Cardiac fibroblast (primary cell): ENCODE data around the gene BTBD16.
A peak's percentile ranks its signal among the peaks of the same experiment; 100 is the strongest.

Experiments used
- DNase-seq, 2 donors: peaks; one replicate each; pipeline versions ENCODE4 v3.0.0 to v3.0.0-alpha.2; 2010; ENCODE audit warnings: low read depth in 2 of 2
- H3K4me3 ChIP-seq, 2 donors: replicated peaks in 1 of 2; 1 replicate in 1 of 2; 2 replicates in 1 of 2; pipeline ENCODE4 v1.5.1; 2011; ENCODE audit warnings: low read depth in 2 of 2, low read length in 2 of 2, mild to moderate bottlenecking in 2 of 2, moderate library complexity in 1 of 2
- TF ChIP-seq, protein P1 (sequence below): IDR thresholded peaks from one replicate; pipeline ENCODE4 v1.5.1; 2011; ENCODE audit warnings: low read depth, mild to moderate bottlenecking, low read length, inconsistent platforms

The BTBD16 gene

DNA sequence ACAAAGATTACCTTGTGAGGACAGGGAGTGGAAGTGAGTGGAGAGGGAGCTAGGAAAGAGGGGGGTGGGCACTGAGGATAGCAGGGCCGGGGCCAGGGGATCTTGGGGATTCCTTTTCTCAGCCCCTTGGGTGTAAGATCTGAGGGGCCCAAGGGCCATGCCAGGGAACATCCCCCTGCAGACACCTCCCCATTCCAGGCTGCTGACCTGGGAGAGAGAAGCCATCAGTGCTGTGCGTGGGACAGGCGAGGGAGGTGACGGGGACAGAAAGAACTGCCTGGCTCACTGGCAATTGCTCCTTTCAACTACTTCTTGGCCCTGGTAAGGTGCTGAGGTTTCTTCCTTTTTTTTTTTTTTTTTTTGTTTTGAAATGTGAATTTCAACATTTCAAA is 12.0 kb upstream of the BTBD16 start:
- no peak overlapping the region for H3K4me3 ChIP-seq
- no peak for DNase-seq
- TF ChIP-seq, protein P1, sequence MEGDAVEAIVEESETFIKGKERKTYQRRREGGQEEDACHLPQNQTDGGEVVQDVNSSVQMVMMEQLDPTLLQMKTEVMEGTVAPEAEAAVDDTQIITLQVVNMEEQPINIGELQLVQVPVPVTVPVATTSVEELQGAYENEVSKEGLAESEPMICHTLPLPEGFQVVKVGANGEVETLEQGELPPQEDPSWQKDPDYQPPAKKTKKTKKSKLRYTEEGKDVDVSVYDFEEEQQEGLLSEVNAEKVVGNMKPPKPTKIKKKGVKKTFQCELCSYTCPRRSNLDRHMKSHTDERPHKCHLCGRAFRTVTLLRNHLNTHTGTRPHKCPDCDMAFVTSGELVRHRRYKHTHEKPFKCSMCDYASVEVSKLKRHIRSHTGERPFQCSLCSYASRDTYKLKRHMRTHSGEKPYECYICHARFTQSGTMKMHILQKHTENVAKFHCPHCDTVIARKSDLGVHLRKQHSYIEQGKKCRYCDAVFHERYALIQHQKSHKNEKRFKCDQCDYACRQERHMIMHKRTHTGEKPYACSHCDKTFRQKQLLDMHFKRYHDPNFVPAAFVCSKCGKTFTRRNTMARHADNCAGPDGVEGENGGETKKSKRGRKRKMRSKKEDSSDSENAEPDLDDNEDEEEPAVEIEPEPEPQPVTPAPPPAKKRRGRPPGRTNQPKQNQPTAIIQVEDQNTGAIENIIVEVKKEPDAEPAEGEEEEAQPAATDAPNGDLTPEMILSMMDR: no peak

DNA sequence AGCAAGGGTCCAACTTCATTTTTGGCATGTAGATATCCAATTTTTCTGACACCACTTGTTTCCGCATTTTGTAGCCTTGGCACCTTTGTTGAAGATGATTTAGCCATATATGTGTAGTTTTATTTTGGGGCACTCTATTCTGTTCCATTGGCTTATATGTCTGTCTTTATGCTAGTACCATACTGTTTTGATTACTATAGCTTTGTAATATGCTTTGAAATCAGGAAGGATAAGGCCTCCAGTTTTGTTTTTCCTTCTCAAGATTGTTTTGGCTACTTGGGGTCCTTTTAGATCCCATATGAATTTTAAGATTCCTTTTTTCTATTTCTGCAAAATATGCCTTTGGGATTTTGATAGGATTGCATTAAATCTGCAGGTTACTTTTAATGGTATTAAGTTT is 9.5 kb upstream of the BTBD16 start:
- H3K4me3 ChIP-seq: no peak overlapping the region
- TF ChIP-seq, protein P1: no peak
- no peak for DNase-seq

GRCh38 chr10:122263971-122264370 is 7.1 kb upstream of the BTBD16 start:
- TF ChIP-seq, protein P1: no peak
- DNase-seq: peak; percentile 88 to 91
- no peak overlapping the region for H3K4me3 ChIP-seq

- peak in 1 of 2 donors; percentile 20 for DNase-seq
- H3K4me3 ChIP-seq: no peak overlapping the region
- TF ChIP-seq, protein P1: no peak
Measured at GRCh38 chr10:122264436-122264835, 6.7 kb upstream of the BTBD16 start.

GRCh38 chr10:122264931-122265330 is 6.2 kb upstream of the BTBD16 start:
- TF ChIP-seq, protein P1: no peak
- DNase-seq: no peak
- H3K4me3 ChIP-seq: no peak overlapping the region

- TF ChIP-seq, protein P1: no peak
- DNase-seq: no peak
- no peak overlapping the region for H3K4me3 ChIP-seq
Measured at GRCh38 chr10:122265896-122266295, 5.2 kb upstream of the BTBD16 start.
